Retinal pigment epithelial cell (primary cell): ENCODE results near the gene TNFSF9.
"Not testable (repeated sequence)": the region's sequence is repeated elsewhere in the genome, so short reads cannot be mapped to it uniquely, and the experiment has no call there.

ENCODE experiments used
- DNase-seq: peaks from one replicate; pipeline ENCODE4 v3.0.0-alpha.2; 2010; ENCODE audit warnings: low read depth
- H3K4me3 ChIP-seq: 2 replicates; pipeline ENCODE4 v1.5.1; 2011; ENCODE audit warnings: mild to moderate bottlenecking, low read length, control low read depth, moderate library complexity
- CTCF ChIP-seq: conservative IDR thresholded peaks from 2 replicates; pipeline ENCODE4 v1.5.1; 2011; ENCODE audit warnings: low read depth, low read length, control low read depth, inconsistent platforms

TNFSF9 gene

GRCh38 chr19:6551091-6551490 lies 20.3 kb downstream of the TNFSF9 start:
- DNase-seq = no peak
- no peak overlapping the region for H3K4me3 ChIP-seq
- no peak for TF ChIP-seq CTCF

GRCh38 chr19:6551607-6552450 lies 21.0 kb downstream of the TNFSF9 start:
- no peak overlapping the region for H3K4me3 ChIP-seq
- no peak for DNase-seq

GRCh38 chr19:6556043-6556449 lies 25.2 kb downstream of the TNFSF9 start:
- TF ChIP-seq CTCF = no peak
- DNase-seq = no peak
- no peak overlapping the region for H3K4me3 ChIP-seq

More at GRCh38 chr19:6551607-6552450, 21.0 kb downstream of the TNFSF9 start:
- peak; percentile 24 for TF ChIP-seq CTCF

- no peak overlapping the region for H3K4me3 ChIP-seq
- DNase-seq = no peak
- no peak for TF ChIP-seq CTCF
Measured at GRCh38 chr19:6556480-6557195, 25.8 kb downstream of the TNFSF9 start.

- DNase-seq, H3K4me3 ChIP-seq: not testable (repeated sequence)
Measured at GRCh38 chr19:6562437-6562836, 31.6 kb downstream of the TNFSF9 start.

- no peak for TF ChIP-seq CTCF
- no peak for DNase-seq
- H3K4me3 ChIP-seq = no peak overlapping the region
Measured at GRCh38 chr19:6564393-6564792, 33.6 kb downstream of the TNFSF9 start.

GRCh38 chr19:6566727-6567126 lies 35.9 kb downstream of the TNFSF9 start:
- not testable (repeated sequence) for DNase-seq, H3K4me3 ChIP-seq

GRCh38 chr19:6568010-6568526 lies 37.2 kb downstream of the TNFSF9 start:
- TF ChIP-seq CTCF = no peak
- DNase-seq = no peak

More at GRCh38 chr19:6568010-6568526, 37.2 kb downstream of the TNFSF9 start:
- no peak overlapping the region for H3K4me3 ChIP-seq
